GM12875 (cell line): ENCODE measurements around the gene IL12RB2.

Source experiments
- H3K4me3 ChIP-seq: one replicate; pipeline ENCODE4 v1.5.1; 2011; ENCODE audit warnings: low read depth, low read length, control low read depth
- TF ChIP-seq, protein P1 (sequence below): IDR thresholded peaks from 2 replicates; pipeline ENCODE4 v1.5.1; 2011; ENCODE audit warnings: low read depth, mild to moderate bottlenecking, control low read depth, inconsistent platforms, low read length, moderate library complexity, borderline replicate concordance; ENCODE audit not compliant: insufficient read depth

The IL12RB2 gene

DNA sequence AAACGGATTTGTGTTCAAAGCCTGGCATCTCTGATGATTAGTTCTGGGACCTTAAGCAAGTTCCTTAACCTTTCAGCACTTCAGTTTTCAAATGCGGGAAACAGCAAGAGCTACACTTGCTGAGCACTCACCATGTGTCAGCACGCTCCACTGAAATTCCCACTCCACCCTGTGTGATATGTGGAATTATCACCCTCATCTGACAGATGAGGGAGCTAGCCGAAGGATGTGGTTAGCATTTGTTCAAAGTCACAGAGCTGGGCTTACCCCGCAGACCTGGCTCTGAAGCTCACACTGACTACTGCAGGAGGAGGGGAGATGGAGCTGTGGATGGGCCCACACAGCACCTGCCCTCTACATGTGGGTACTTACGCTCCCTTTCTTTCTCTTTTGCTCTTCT lies 29.1 kb downstream of the IL12RB2 start:
- TF ChIP-seq, protein P1, sequence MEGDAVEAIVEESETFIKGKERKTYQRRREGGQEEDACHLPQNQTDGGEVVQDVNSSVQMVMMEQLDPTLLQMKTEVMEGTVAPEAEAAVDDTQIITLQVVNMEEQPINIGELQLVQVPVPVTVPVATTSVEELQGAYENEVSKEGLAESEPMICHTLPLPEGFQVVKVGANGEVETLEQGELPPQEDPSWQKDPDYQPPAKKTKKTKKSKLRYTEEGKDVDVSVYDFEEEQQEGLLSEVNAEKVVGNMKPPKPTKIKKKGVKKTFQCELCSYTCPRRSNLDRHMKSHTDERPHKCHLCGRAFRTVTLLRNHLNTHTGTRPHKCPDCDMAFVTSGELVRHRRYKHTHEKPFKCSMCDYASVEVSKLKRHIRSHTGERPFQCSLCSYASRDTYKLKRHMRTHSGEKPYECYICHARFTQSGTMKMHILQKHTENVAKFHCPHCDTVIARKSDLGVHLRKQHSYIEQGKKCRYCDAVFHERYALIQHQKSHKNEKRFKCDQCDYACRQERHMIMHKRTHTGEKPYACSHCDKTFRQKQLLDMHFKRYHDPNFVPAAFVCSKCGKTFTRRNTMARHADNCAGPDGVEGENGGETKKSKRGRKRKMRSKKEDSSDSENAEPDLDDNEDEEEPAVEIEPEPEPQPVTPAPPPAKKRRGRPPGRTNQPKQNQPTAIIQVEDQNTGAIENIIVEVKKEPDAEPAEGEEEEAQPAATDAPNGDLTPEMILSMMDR: no peak
- H3K4me3 ChIP-seq: no peak overlapping the region

DNA sequence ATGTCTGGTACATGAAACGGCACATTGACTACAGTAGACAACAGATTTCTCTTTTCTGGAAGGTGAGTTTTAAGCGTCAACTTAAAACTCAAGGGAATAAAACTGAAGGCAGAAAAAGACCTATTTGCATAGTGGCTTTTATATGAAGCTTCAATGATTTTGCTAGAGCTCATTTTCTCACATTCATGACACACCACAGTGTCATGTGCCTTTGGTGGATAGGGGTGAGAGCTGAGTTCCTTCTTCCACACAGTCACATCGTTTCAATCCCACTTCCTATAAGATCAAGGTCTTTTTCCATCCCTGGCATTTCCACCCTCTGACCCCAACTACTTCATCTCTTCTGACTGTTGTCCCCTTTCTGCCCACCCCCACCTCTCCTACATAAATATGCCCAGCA lies 31.0 kb downstream of the IL12RB2 start:
- TF ChIP-seq, protein P1: no peak
- H3K4me3 ChIP-seq: no peak overlapping the region

DNA sequence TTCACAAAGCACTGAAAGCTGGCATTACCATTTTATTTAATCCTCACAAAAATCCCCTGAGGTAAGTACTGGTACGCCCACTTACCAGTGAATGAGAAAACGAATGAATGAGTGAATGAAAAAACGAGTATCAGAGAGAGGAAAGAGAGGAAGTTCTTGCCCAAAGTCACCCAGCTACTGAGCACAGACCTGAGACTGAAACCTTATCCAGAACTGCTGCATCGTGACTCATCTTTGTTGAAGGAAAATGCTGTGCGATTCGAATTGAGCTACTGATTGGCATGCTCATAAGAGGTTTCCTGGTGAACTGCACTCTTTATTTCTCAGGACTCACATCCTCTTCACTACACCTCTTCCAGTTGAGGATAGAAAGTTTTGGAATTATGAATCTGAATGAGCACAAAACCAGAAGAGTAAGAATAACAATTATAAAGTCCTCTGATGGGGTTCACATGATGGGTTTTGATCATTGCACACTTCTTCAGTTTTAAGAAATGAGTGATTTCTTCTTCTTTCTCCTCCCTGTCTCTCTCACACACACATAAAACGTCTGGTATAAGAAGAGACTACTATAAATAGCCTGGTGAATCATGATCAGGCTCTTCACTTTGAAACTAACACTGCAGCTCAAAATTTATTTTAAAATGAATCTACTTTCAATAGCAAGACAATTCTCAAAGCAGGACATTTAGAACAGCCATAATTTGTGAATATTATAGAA lies 32.1 kb downstream of the IL12RB2 start:
- no peak overlapping the region for H3K4me3 ChIP-seq

DNA sequence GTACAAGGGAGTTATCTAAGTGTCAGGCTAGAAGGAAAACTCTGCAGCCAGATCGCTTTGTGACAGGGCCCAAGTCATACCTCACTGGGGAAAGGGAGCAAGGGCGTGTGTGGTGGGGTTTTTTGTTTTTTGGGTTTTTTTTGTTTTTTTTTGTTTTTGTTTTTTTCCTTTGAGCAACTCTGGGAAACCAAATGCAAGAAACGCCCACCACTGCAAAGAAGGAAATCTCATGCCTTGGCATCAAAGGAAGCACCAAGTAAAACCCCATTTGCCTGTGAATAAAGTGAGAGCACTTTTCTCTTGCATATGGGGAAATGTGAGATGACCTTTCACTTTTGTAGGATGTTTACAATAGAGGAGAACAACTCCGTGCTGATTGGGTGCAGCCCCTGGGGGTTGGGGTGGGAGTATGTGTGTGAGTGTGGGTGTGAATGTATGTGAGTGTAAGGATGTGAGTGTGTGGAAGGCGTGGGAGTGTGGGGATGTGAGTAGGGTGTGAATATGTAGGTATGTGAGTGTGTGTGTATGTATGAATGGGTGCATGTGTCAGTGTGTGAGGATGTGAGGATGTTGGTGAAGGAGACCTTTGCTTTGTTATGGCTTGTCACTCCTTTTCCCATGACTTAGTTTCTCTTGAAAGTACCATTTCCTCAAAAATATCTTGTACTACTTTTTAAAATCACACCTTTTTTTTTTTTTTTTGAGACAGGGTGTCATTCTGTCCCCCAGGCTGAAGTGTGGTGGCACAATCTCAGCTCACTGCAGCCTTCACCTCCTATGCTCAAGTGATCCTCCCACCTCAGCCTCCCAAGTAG lies 34.6 kb downstream of the IL12RB2 start:
- no peak overlapping the region for H3K4me3 ChIP-seq
- TF ChIP-seq, protein P1: no peak

More for the DNA sequence above, 32.1 kb downstream of the IL12RB2 start:
- TF ChIP-seq, protein P1: no peak

DNA sequence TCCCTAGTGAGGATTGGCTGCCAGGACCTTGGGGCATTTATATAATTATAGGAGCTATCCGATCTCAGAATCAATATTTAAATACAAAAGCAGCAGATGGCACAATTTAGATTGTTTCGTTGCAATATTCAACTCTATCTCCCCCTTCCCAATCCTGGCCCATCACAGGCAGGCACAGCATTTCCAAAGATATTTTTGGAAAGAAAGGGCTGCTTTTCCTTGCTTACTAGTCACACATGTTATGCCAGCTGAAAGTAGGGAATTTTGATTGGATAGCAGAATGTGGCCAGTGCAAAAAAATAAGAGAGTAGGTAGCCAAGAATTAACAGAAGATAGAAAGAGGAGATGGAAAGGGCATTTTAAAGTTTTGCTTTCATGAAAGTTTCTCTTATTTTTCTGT lies 37.9 kb downstream of the IL12RB2 start:
- TF ChIP-seq, protein P1: no peak
- H3K4me3 ChIP-seq: no peak overlapping the region

- TF ChIP-seq, protein P1: no peak
- no peak overlapping the region for H3K4me3 ChIP-seq
These were observed 39.3 kb downstream of the IL12RB2 start for GRCh38 chr1:67346982-67347381.
